ENCODE results near the gene OR5B17. TPM values are rescaled to one million over a fixed set of nuclear protein-coding genes. Genes with fewer than 3 reads are reported as not detected.

The OR5B17 gene
- total and polyA plus RNA-seq, 2 of the 13 experiments (the other 11 are each of a cell fraction or from before 2014, with no cell fraction given): not detected

GRCh38 chr11:58395581-58395980, 36.7 kb upstream of the OR5B17 start:
- CTCF ChIA-PET (ENCODE audit: low intra/inter-chr PET ratio, low total read pairs): no interaction called here
- TF ChIP-seq SUZ12 (IDR thresholded peaks at IDR 0.05; ENCODE audit: low read depth, low read length): no peak
- no peak for TF ChIP-seq BATF2 (CRISPR knock-in tag; IDR thresholded peaks at IDR 0.05)
- TF ChIP-seq U2AF1 (optimal IDR thresholded peaks at IDR 0.05; ENCODE audit: low read depth, low read length): no peak
- TF ChIP-seq ZNF569 (CRISPR knock-in tag; IDR thresholded peaks at IDR 0.05; ENCODE audit: borderline replicate concordance): no peak
- no peak overlapping the region for H3K4me2 ChIP-seq (ENCODE audit: low read depth, low read length)
- in situ Hi-C loops (cut with HindIII; ENCODE audit: extremely low pct_ligation_motif_present, low pct_unique_long_range_greater_than_20kb): no loop called here
- DNase-seq (ENCODE audit: low spot score) (no peak), ATAC-seq (no peak), FAIRE-seq (no peak)
- H3K27ac ChIP-seq (ENCODE audit: extremely low read length, insufficient read depth, low read length): no peak overlapping the region
- H2AFZ ChIP-seq (ENCODE audit: low read length): no peak overlapping the region
- H3K36me3 ChIP-seq (replicated peaks in 1 of 2; ENCODE audit: control insufficient read depth in 1 of 2, insufficient read depth in 2 of 2, low read length in 2 of 2): no peaks in the 10 kb centered on the region
- no peaks in the 10 kb centered on the region for H3K79me2 ChIP-seq (ENCODE audit: insufficient read depth, low read length)
- H3K4me3 ChIP-seq (replicated peaks in 1 of 3; ENCODE audit: insufficient read depth in 1 of 3, low read depth in 2 of 3, low read length in 3 of 3): no peak overlapping the region
- H3K27me3 ChIP-seq (ENCODE audit: control insufficient read depth in 1 of 2, insufficient read depth in 2 of 2, low read length in 2 of 2): no peaks in the 10 kb centered on the region
- POLR2A ChIA-PET: no interaction called here
- BruUV-seq (replicated peaks): no TSS peak
- intact Hi-C loops (cut with micrococcal nuclease; ENCODE audit: unreplicated experiment): loop anchor here (10.0 kb wide), 1 partner anchor 119 kb away; no protein-coding TSS in a partner anchor
- no peaks in the 10 kb centered on the region for H3K4me1 ChIP-seq (ENCODE audit: insufficient read depth, low read length)
- peaks cover 13% of the 10 kb centered on the region; the same call in 1 of the 2 replicates for H3K9me3 ChIP-seq (ENCODE audit: low read length)
- WGBS (ENCODE audit: low lambda C conversion rate): 16% methylated on average over 2 of the region's 2 CpGs
- H3K9ac ChIP-seq (ENCODE audit: insufficient read depth, low read depth, low read length): no peak overlapping the region
- H4K20me1 ChIP-seq (ENCODE audit: insufficient read depth, low read length): no peaks in the 10 kb centered on the region

- in situ Hi-C loops (cut with HindIII; ENCODE audit: extremely low pct_ligation_motif_present, low pct_unique_long_range_greater_than_20kb): no loop called here
- TF ChIP-seq ZBTB3 (CRISPR knock-in tag; IDR thresholded peaks at IDR 0.05; ENCODE audit: borderline replicate concordance, low read depth): no peak
- no peak for TF ChIP-seq ZNF276 (CRISPR knock-in tag; IDR thresholded peaks at IDR 0.05; ENCODE audit: low read depth)
- no peak for TF ChIP-seq ZNF296 (CRISPR knock-in tag; conservative IDR thresholded peaks at IDR 0.05)
- TF ChIP-seq ZNF564 (CRISPR knock-in tag; IDR thresholded peaks at IDR 0.05): no peak
- TF ChIP-seq ATF2 (CRISPR knock-in tag; IDR thresholded peaks at IDR 0.05): no peak
- TF ChIP-seq FOXC1 (CRISPR knock-in tag; IDR thresholded peaks at IDR 0.05; ENCODE audit: borderline replicate concordance): no peak
- TF ChIP-seq IRX3 (CRISPR knock-in tag; IDR thresholded peaks at IDR 0.05; ENCODE audit: borderline replicate concordance, low read depth): no peak
- TF ChIP-seq AKAP8 (CRISPR knock-in tag; IDR thresholded peaks at IDR 0.05): no peak
- TF ChIP-seq ARNTL (CRISPR knock-in tag; IDR thresholded peaks at IDR 0.05): no peak
- TF ChIP-seq ZNF777 (CRISPR knock-in tag; IDR thresholded peaks at IDR 0.05): no peak
- TF ChIP-seq CREM (IDR thresholded peaks at IDR 0.05): no peak
- TF ChIP-seq CREM (CRISPR knock-in tag; IDR thresholded peaks at IDR 0.05): no peak
- TF ChIP-seq ZSCAN25 (CRISPR knock-in tag; IDR thresholded peaks at IDR 0.05): no peak
Observed at GRCh38 chr11:58394195-58394594, 35.3 kb upstream of the OR5B17 start.

More at GRCh38 chr11:58394195-58394594, 35.3 kb upstream of the OR5B17 start:
- ChIA-PET CTCF (ENCODE audit: low intra/inter-chr PET ratio, low total read pairs) (no interaction called here), POLR2A (no interaction called here)
- no peak overlapping the region for H2AFZ ChIP-seq (ENCODE audit: low read length)
- ATAC-seq (no peak), DNase-seq (ENCODE audit: low spot score) (peak; percentile 62), FAIRE-seq (no peak)
- no peak overlapping the region for H3K4me3 ChIP-seq (replicated peaks in 1 of 3; ENCODE audit: insufficient read depth in 1 of 3, low read depth in 2 of 3, low read length in 3 of 3)
- H3K9ac ChIP-seq (ENCODE audit: insufficient read depth, low read depth, low read length): no peak overlapping the region
- no peaks in the 10 kb centered on the region for H3K27me3 ChIP-seq (ENCODE audit: control insufficient read depth in 1 of 2, insufficient read depth in 2 of 2, low read length in 2 of 2)
- H3K9me3 ChIP-seq (ENCODE audit: low read length): peaks cover 13% of the 10 kb centered on the region; the same call in 1 of the 2 replicates
- no peaks in the 10 kb centered on the region for H3K79me2 ChIP-seq (ENCODE audit: insufficient read depth, low read length)
- no TSS peak for BruUV-seq (replicated peaks)
- H3K4me2 ChIP-seq (ENCODE audit: low read depth, low read length): no peak overlapping the region
- intact Hi-C loops (cut with micrococcal nuclease; ENCODE audit: unreplicated experiment): loop anchor here (10.0 kb wide), 1 partner anchor 121 kb away; no protein-coding TSS in a partner anchor
- H3K4me1 ChIP-seq (ENCODE audit: insufficient read depth, low read length): no peaks in the 10 kb centered on the region
- H3K36me3 ChIP-seq (replicated peaks in 1 of 2; ENCODE audit: control insufficient read depth in 1 of 2, insufficient read depth in 2 of 2, low read length in 2 of 2): no peaks in the 10 kb centered on the region
- no peaks in the 10 kb centered on the region for H4K20me1 ChIP-seq (ENCODE audit: insufficient read depth, low read length)
- no peak overlapping the region for H3K27ac ChIP-seq (ENCODE audit: extremely low read length, insufficient read depth, low read length)

All from HepG2 (cell line).